HUES6 (cell line): ENCODE measurements around the gene SIGLEC14.

ENCODE experiments used
- H3K27ac ChIP-seq: 2 replicates; pipeline ENCODE4 v1.7.0; 2013; ENCODE audit warnings: low read depth, mild to moderate bottlenecking, low read length, inconsistent platforms
- H3K27me3 ChIP-seq: 2 replicates; pipeline ENCODE4 v1.6.1; 2013; ENCODE audit warnings: low read length; ENCODE audit not compliant: control insufficient read depth, insufficient read depth
- H3K36me3 ChIP-seq: 2 replicates; pipeline ENCODE4 v1.6.1; 2013; ENCODE audit warnings: low read length; ENCODE audit not compliant: control insufficient read depth, insufficient read depth
- H3K4me1 ChIP-seq: 2 replicates; pipeline ENCODE4 v1.6.1; 2013; ENCODE audit warnings: low read length; ENCODE audit not compliant: control insufficient read depth, insufficient read depth
- H3K4me3 ChIP-seq: 2 replicates; pipeline ENCODE4 v1.5.1; 2013; ENCODE audit warnings: low read depth, low read length
- H3K9ac ChIP-seq: one replicate; pipeline ENCODE4 v1.6.1; 2013; ENCODE audit warnings: mild to moderate bottlenecking, low read length
- H3K9me3 ChIP-seq: 2 replicates; pipeline ENCODE4 v1.6.1; 2013; ENCODE audit warnings: low read depth, low read length; ENCODE audit not compliant: control insufficient read depth, insufficient read depth

The SIGLEC14 gene

DNA sequence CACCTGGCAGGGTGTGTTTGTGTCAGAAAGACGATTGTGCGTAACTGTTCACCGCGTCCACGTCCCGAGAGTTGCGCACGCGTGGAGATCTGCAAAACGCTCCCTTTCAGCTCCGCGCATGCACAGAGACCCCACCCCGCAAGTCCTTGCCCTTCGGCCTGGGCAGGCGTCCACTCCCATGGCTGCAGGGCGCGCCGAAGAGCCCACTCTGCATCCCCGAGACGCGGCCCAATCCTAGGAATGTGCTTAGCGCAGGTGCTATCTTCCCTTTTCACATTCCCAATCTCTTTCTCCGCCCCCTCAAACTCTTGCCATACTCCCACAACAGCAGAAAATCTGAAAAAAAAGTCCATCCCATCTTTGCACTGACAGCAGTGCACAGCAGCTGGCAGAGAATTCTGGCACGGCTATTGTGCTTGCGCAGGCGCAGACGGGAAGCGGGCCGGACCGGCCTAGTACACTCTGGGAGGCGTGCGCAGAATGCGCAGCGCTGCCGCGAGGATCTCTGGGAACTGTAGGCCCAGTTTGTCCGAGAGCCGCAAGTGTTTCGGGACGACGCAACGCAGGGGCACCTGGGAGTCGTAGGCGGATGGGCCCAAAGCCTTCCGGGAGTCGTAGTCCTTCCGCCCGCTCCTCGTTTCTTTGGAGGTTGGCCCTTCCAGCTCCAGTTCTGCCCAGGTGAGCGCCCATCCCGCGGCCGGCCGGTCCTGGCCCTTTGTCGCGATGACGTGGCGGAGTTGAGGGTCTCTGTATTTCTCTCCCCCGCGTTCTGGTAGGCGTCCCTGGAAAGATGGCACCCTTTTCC, 52.5 kb downstream of the SIGLEC14 start:
- H3K9ac ChIP-seq: peak overlapping the region; percentile 60
- H3K9me3 ChIP-seq: peaks cover 6% of the 10 kb centered on the region; the same call in 1 of the 2 replicates
- peak overlapping the region; percentile 84 for H3K4me3 ChIP-seq
- peaks cover 13% of the 10 kb centered on the region for H3K27me3 ChIP-seq
- H3K4me1 ChIP-seq: peaks cover 8% of the 10 kb centered on the region
- H3K36me3 ChIP-seq: no peaks in the 10 kb centered on the region
- H3K27ac ChIP-seq: no peak overlapping the region

DNA sequence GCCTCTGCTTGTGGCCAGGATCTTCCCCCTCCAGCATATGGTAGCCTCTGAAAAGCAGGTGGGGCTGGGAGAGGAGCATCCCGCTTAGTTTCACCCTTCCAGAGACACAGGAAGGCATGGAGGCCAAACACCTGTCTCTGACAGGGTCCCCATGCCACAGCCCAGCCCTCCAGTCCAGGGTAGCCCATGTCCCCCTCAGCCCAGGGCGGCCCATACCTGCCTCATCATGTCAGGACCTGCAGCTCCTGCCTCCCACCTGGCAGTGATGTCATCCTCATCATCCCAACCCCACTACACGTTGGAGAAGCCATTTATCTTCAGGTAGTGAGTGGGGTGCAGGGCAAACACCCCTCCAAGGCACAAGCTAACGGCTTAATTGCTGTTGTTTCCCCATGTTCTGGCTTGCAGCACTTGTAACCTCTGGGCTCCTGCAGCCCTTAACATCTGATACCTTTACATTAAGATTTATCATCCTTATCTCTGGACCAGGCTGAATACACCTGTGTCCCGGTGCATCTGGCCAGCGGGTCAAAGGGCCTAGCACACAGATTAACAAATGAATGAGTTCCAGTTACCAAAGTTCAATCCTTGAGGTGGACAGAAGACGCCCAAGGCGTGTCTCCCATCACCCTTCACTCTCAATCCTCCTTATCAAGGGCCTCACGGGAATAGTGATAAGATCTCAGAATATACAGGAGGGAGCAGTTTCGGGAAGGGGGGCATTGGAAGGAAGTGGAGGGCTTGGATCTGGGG, 53.3 kb downstream of the SIGLEC14 start:
- Histone ChIP-seq H3K36me3 (no peaks in the 10 kb centered on the region), H3K27ac (no peak overlapping the region), H3K9me3 (peaks cover under 1% of the 10 kb centered on the region; the same call in 1 of the 2 replicates), H3K27me3 (peaks cover 7% of the 10 kb centered on the region; the same call in 1 of the 2 replicates), H3K4me1 (peaks cover 8% of the 10 kb centered on the region), H3K4me3 (peak overlapping the region; percentile 84), H3K9ac (peak overlapping the region; percentile 60)
